Endothelial cell of umbilical vein (primary cell): ENCODE results near the gene FBXW9.

Experiments used
- CTCF ChIP-seq, 2 donors: IDR thresholded peaks; 1 replicate in 1 of 2; 2 replicates in 1 of 2; pipeline ENCODE4 v1.5.1; 2011; ENCODE audit warnings: low read length in 2 of 2, mild to moderate bottlenecking in 2 of 2, moderate library complexity in 2 of 2, control low read depth in 1 of 2, inconsistent platforms in 1 of 2, low read depth in 1 of 2; ENCODE audit not compliant: insufficient read depth in 1 of 2; ENCODE audit errors: extremely low read depth in 1 of 2
- EZH2 ChIP-seq: IDR thresholded peaks from 2 replicates; pipeline ENCODE4 v1.6.1; 2012; ENCODE audit warnings: borderline replicate concordance, low read depth, mild to moderate bottlenecking, moderate library complexity, low read length, inconsistent platforms; ENCODE audit not compliant: severe bottlenecking
- JUN ChIP-seq: IDR thresholded peaks from 2 replicates; pipeline ENCODE4 v1.6.1; 2011; ENCODE audit warnings: borderline replicate concordance, low read depth; ENCODE audit not compliant: insufficient read length, insufficient read depth
- POLR2A ChIP-seq: IDR thresholded peaks from 2 replicates; pipeline ENCODE4 v1.6.1; 2012; ENCODE audit warnings: low read depth, mild to moderate bottlenecking, control low read depth, low read length
- POLR2AphosphoS5 ChIP-seq: IDR thresholded peaks from 2 replicates; pipeline ENCODE4 v1.6.1; 2012; ENCODE audit warnings: low read depth, mild to moderate bottlenecking, control low read depth, low read length, moderate library complexity; ENCODE audit not compliant: insufficient read depth
- TF ChIP-seq, protein P1 (sequence below): IDR thresholded peaks from 2 replicates; pipeline ENCODE4 v1.6.1; 2011; ENCODE audit not compliant: insufficient read depth, insufficient read length

DNA sequence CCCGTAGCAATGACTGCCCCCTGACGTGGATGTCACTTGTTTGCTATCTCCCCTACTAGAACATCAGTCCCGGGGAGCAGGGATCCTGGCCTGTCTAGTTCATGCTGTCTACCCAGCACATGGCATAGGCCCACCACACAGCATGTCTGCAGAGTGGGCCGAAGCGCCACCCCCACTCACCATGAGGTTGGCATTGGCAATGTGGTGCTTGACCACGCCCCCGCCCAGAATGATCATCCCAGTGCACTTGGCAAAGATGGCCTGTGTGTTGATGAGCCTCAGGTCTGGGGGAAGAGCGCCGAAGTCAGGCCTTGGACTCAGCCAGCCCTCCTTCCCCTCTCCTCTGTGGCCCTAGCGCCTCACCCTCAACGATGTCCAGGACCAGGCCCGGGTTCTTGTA, 19.5 kb downstream of the FBXW9 start:
- TF ChIP-seq CTCF (IDR thresholded peaks at IDR 0.05; ENCODE audit: extremely low read depth in 1 of 2, insufficient read depth in 1 of 2, low read depth in 1 of 2, low read length in 2 of 2) (no peak), JUN (no peak), POLR2AphosphoS5 (no peak), EZH2 (no peak), POLR2A (no peak)
- TF ChIP-seq, protein P1, sequence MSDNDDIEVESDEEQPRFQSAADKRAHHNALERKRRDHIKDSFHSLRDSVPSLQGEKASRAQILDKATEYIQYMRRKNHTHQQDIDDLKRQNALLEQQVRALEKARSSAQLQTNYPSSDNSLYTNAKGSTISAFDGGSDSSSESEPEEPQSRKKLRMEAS, result no peak
